ENCODE results near the gene ZFYVE9. TPM values are rescaled to one million over a fixed set of nuclear protein-coding genes. Genes with fewer than 3 reads are reported as not detected.
A peak's percentile ranks its signal among the peaks of the same experiment; 100 is the strongest.

ZFYVE9 gene
- total RNA-seq (2013; cell fraction: nucleolus; rRNA removed) = 25.1 and 30.9 TPM in 2 replicates
- total RNA-seq (2014; rRNA removed) (5.1 and 5.3 TPM in 2 replicates), total RNA-seq (2014; rRNA removed; fragmentation: Illumina TruSeq; extraction: Trizol) (6.8 and 6.9 TPM in 2 replicates), total RNA-seq (2021) (4.5 and 5.1 TPM in 2 replicates), polyA plus RNA-seq (2011; rRNA removed) (0.41 and 0.42 TPM in 2 replicates), polyA plus RNA-seq (2014; fragmentation: Illumina TruSeq; extraction: Trizol) (4.7 and 6.5 TPM in 2 replicates), polyA plus RNA-seq (2014; fragmentation: Nextera tagmentation; extraction: Ambion mirVana) (under 1 TPM; 0.26 to 0.47 TPM), polyA plus RNA-seq (2014; rRNA removed) (2.5 and 2.6 TPM in 2 replicates), polyA plus RNA-seq (2016; fragmentation: Nextera tagmentation; extraction: Ambion mirVana) (1 to 10 TPM; 1.2 to 1.9 TPM), polyA minus RNA-seq (2011; rRNA and poly(A)+ RNA removed) (0.62 and 1.8 TPM in 2 replicates), Bru-seq, nascent RNA (percentile 33 among the genes with signal in this experiment), BruChase-seq, experiment 1, labeled RNA remaining after a 6-hour chase (percentile 34 among the genes with signal in this experiment), BruChase-seq, experiment 2, labeled RNA remaining after a 2-hour chase (percentile 31 among the genes with signal in this experiment)
- polyA plus RNA-seq (2011; ENCODE audit: low read depth) = 1.2 TPM
- 0.18 and 0.19 TPM in 2 replicates for polyA plus RNA-seq (2011; cell fraction: cytosol; rRNA removed)
- 0.18 and 0.32 TPM in 2 replicates for polyA plus RNA-seq (2011; cell fraction: nucleus; rRNA removed)
- polyA plus RNA-seq (2012) = 1.7 and 2.1 TPM in 2 replicates
- polyA minus RNA-seq (2011; cell fraction: cytosol; rRNA and poly(A)+ RNA removed) = 0.40 and 0.62 TPM in 2 replicates
- polyA minus RNA-seq (2011; cell fraction: nucleus; rRNA and poly(A)+ RNA removed) = 0.60 and 1.1 TPM in 2 replicates
- long read RNA-seq, experiment 1 = 0 reads
- long read RNA-seq, experiment 2, partial matches to known transcripts = 0 of 1 reads
- long read RNA-seq, experiment 2, other reads (novel, unspliced or antisense) = 1 of 1 reads

GRCh38 chr1:52141513-52142219 lies at the start of gene ZFYVE9:
Gene ZFYVE9, plus strand, starts transcription at chr1:52142089. Its CDS starts 91,118 bp downstream, at chr1:52233207.
- ChIA-PET SMC1A (ENCODE audit: uncharacterized antibody, unreplicated experiment) (interaction anchor here (0.9 kb wide), 1 partner anchor 12 kb away, joined by 3 read pairs; no protein-coding TSS in a partner anchor), POLR2A (no interaction called here), CTCF (interaction anchor here (0.9 to 1.2 kb wide), 4 partner anchors 18 to 79 kb away, joined by 3 to 4 read pairs (median 3); no protein-coding TSS in a partner anchor), RAD21 (ENCODE audit: unreplicated experiment) (interaction anchor here (1.2 kb wide), 1 partner anchor 155 kb away, joined by 5 read pairs; no protein-coding TSS in a partner anchor)
- no peaks in the 10 kb centered on the region; the same call in 2 of the 3 replicates for H3K9me3 ChIP-seq (replicated peaks; ENCODE audit: control insufficient read depth, insufficient read depth, low read length)
- ATAC-seq (peak; percentile 89), FAIRE-seq (no peak), DNase-seq (ENCODE audit: low read depth, low spot score) (no peak)
- intact Hi-C loops (cut with micrococcal nuclease; ENCODE audit: unreplicated experiment) = loop anchor here (1.0 to 10.0 kb wide), 2 partner anchors 155 to 223 kb away; partner anchors contain the start of gene CC2D1B
- H3K27me3 ChIP-seq (replicated peaks in 1 of 2; ENCODE audit: control insufficient read depth in 2 of 2, insufficient read depth in 2 of 2, low read length in 1 of 2) = no peaks in the 10 kb centered on the region; a peak in 1 of 4 replicates
- peak within 1 kb of the TSS; percentile 60 for H3K9ac ChIP-seq (ENCODE audit: control insufficient read depth, insufficient read depth, low read length)
- peak within 1 kb of the TSS; percentile 79 for H3K4me3 ChIP-seq
- 3% methylated on average over 49 of the region's 72 CpGs for WGBS (ENCODE audit: insufficient coverage, insufficient replicate concordance, low lambda C conversion rate, missing lambda C conversion rate)
- no TSS peak for BruUV-seq (replicated peaks)
- H3K79me2 ChIP-seq (ENCODE audit: control insufficient read depth, insufficient read depth, low read length) = no peaks in the 10 kb centered on the region
- in situ Hi-C loops (cut with MboI) = loop anchor here (10.0 to 25.0 kb wide), 2 partner anchors 146 to 543 kb away; no protein-coding TSS in a partner anchor
- peak within 1 kb of the TSS; percentile 21 for H3K27ac ChIP-seq (ENCODE audit: control insufficient read depth, insufficient read depth)
- peaks cover 11% of the 10 kb centered on the region; the same call in 1 of the 2 replicates for H3K4me1 ChIP-seq (ENCODE audit: control insufficient read depth, insufficient read depth, low read length)
- no peaks in the 10 kb centered on the region for H4K20me1 ChIP-seq (ENCODE audit: control insufficient read depth, insufficient read depth)
- peak within 1 kb of the TSS; percentile 90 for H3K4me2 ChIP-seq (ENCODE audit: control insufficient read depth, insufficient read depth)
- H3K36me3 ChIP-seq (ENCODE audit: control insufficient read depth in 2 of 2, insufficient read depth in 2 of 2, low read length in 1 of 2) = no peaks in the 10 kb centered on the region
- H2AFZ ChIP-seq (ENCODE audit: control insufficient read depth, low read depth, low read length) = peak within 1 kb of the TSS; percentile 82
- peak; percentile 11; the same call in 1 of the 2 replicates for TF ChIP-seq CREM (IDR thresholded peaks at IDR 0.05; ENCODE audit: low read depth)
- TF ChIP-seq RELB (IDR thresholded peaks at IDR 0.05; ENCODE audit: low read depth) = no peak
- TF ChIP-seq ZNF622 (IDR thresholded peaks at IDR 0.05) = no peak
- peak; percentile 94 for TF ChIP-seq SMARCA5 (IDR thresholded peaks at IDR 0.05)
- TF ChIP-seq MYB (IDR thresholded peaks at IDR 0.05; ENCODE audit: borderline replicate concordance, low read depth, low read length) = no peak
- peak; percentile 88; the same call in 1 of the 2 replicates for TF ChIP-seq GATAD2B (conservative IDR thresholded peaks at IDR 0.05; ENCODE audit: low read depth)
- TF ChIP-seq RAD21 (IDR thresholded peaks at IDR 0.05; ENCODE audit: insufficient read depth, low read depth, low read length) = peak; percentile 60
- no peak for TF ChIP-seq CHD4 (IDR thresholded peaks at IDR 0.05)
- no peak for TF ChIP-seq ATF7 (IDR thresholded peaks at IDR 0.05; ENCODE audit: low read depth)
- peak; percentile 26; the same call in 1 of the 2 replicates for TF ChIP-seq BACH1 (IDR thresholded peaks at IDR 0.05; ENCODE audit: borderline replicate concordance)
- TF ChIP-seq EGR1 (IDR thresholded peaks at IDR 0.05; ENCODE audit: borderline replicate concordance in 1 of 2, low read depth in 2 of 2, low read length in 2 of 2) = peak in 1 of 2 experiments; percentile 1; a peak in 1 of 3 replicates
- TF ChIP-seq ZNF687 (IDR thresholded peaks at IDR 0.05) = peak; percentile 33; the same call in 1 of the 2 replicates
- no peak for TF ChIP-seq SREBF2 (IDR thresholded peaks at IDR 0.05; ENCODE audit: low read length)
- TF ChIP-seq ZNF24 (IDR thresholded peaks at IDR 0.05) = 0 out of 2 replicates have a peak, but pooled peaks have one; percentile 25

Data from GM12878 (cell line).